NCI-H526 (cell line): ENCODE results near the gene TMEM44.
"Not testable (repeated sequence)": the region's sequence is repeated elsewhere in the genome, so short reads cannot be mapped to it uniquely, and the experiment has no call there.

Experiments
- DNase-seq, 2 experiments: peaks; one replicate each; lab custom pipeline; 2025; lab: John Stamatoyannopoulos, UW

The TMEM44 gene

DNA sequence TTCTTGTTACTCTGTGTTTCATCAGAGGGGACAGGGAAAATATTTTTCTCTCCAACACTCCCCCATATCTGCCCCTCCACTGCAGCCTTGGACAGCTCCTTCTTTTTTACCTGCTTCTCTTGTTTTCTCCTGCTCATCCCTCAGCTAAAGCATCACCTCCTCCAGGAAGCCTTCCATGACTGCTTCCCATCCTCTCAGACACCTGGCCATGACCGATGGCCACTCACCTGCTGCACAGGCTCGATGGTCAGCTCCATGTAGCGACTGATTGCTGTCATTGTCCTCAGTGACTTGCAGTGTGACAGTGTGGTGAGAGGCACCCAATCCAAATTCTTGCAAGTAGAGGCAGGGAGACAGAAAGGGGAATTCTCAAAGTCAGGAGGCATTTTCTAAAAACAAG, 22.5 kb downstream of the TMEM44 start:
- no peak for DNase-seq

DNA sequence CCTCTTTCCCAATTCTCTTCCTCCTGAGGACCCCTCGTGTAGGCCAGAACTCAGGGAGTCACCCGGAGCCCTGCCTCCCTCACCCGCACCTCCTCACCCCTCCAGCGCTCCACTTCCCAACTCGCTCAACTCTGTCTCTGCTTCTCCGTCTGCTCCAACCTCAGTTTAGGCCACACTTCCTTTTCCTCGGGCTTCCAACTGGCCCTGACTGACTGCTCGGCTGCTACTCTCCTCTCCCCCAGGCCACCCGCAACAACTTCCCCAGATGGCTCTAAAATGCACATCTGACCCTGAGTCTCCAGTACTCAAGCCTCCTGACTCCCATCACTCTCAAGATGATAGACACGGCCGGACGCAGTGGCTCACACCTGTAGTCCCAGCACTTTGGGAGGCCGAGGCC, 23.6 kb downstream of the TMEM44 start:
- no peak for DNase-seq

DNA sequence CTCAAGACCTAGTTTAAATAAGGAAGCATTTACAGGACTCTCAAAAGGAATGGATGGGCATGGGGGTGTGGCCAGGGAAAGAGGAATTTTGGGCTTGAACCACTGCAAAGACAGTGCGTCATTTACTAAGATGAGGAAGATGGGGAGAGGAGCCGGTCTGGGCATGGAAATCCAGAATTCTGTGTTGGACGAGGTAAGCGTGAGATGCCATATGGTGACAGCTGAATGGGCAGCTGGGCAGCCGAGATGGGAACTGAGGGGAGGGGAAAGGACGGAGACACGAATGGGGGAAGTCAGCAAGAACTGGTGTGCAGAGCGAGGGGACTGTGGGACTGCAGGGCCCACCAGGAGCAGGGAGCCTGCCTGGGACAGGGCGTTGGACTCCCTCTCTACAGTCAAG, 24.2 kb downstream of the TMEM44 start:
- DNase-seq = no peak

DNA sequence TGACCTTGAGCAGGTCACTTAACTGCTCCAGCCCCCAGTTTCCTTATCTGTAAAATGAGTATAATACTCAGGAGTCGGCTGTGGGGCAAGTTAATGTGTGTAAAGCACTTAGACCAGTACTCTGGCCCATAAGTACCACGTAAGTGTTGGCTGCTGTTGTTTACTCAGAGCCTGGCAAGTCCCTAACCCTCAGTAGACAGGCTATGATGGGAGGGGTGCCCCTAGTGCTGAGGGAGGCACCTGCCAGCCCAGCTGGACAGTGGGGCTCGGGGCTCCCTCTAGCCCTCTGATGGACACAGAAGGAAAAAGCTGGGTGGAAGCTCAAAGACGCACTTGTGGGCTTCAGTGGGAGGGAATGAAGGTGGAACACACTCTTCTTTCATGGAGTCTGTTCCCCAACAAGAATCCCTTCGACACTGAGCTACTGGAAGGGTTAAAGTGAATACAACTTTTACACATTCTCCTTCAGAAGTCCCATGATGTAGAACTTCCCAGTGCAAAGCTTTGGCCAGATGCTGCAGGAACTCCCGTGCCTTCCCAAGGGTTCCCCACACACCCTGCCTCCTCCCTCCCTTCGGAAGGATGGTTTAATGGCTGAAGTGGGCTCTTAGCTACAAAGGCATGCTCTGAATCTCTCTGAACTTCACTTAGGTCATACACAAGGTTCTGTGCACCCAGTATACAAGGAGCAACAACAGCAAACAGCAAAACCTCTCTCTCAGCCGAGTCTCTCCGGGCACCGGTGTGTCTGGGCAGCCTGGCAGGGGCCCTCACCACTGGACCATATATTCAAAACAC, 25.4 kb downstream of the TMEM44 start:
- no peak for DNase-seq

DNA sequence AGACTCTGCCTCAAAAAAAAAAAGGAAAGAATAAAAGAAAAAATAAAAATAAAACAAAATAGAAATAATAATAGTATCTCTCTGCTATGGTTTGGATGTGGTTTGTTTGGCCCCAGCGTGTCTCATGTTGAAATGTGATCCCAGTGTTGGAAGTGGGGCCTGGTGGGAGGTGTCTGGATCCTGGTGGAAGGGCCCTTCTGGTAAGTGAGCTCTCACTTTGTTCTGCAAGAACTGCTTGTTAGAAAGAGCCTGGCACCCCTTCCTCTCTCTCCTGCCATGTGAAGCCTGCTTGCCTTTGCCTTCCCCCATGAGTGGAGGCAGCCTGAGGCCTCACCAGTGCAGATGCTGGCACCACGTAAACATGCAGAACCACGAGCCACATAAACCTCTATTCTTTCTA, 26.3 kb downstream of the TMEM44 start:
- DNase-seq = no peak

DNA sequence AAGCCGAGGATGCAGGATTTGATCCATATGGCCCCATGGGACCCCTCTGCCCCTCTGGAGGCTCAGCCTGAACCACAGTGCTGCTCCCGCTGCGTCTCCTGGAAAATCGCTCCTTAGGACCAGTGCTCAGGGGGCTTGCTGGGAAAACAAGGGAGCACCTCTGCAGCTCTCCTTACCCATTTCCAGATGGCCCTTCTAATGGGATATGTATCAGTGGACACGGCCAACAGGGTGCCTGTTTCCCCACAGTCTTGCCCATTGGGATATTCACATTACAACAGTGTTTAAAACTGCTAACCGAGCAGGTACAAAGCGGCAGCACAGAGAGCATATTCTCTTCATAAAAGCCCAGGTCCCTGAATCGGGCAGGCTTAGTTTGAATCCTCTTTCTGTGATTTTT, 27.1 kb downstream of the TMEM44 start:
- no peak for DNase-seq

DNA sequence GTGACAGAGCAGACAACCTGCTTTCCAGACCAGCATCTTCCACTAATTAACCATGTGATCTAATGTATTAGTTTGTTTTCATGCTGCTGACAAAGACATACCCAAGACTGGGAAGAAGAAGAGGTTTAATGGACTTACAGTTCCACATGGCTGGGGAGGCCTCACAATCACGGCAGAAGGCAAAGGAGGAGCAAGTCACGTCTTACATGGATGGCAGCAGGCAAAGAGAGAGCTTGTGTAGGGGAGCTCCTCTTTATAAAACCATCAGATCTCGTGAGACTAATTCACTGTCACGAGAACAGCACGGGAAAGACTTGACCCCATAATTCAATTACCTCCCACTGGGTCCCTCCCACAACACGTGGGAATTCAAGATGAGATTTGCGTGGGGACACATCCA, 27.9 kb downstream of the TMEM44 start:
- DNase-seq = not testable (repeated sequence)

DNA sequence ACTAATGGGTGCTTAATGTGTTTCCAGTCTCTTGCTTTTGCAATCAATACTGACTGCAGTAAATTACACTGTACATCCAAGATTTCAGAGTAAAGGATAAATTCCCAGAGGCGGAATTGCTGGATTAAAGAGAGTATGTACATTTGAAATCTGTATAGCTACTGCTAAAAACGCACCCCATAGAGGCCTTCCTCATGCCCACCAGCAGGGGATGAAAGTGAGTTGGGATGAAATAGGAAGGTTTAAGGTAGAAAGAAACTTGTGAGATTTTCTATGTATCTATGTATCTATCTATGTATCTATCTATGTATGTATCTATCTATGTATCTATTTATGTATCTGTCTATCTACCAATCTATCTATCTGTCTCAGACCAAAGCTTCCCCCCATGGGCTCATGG, 28.4 kb downstream of the TMEM44 start:
- no peak for DNase-seq

DNA sequence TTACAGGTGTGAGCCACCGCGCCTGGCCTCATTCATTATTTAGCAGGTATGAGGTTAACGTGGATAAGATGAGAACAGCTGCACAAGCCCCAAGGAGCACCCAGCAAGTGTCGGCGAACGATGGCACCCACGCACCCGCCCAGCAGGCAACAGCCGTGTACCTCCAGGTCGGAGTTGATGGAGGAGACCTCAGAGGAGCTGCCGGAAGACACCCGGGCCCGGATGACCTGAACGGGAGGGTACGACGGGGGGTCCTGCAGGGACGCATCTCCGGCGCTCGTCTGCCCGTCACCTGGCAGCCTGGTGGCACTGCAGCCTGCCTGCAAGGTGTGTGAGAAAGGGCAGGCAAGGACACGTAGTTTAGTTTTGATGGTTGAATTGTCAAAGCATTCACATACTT, 29.1 kb downstream of the TMEM44 start:
- no peak for DNase-seq

DNA sequence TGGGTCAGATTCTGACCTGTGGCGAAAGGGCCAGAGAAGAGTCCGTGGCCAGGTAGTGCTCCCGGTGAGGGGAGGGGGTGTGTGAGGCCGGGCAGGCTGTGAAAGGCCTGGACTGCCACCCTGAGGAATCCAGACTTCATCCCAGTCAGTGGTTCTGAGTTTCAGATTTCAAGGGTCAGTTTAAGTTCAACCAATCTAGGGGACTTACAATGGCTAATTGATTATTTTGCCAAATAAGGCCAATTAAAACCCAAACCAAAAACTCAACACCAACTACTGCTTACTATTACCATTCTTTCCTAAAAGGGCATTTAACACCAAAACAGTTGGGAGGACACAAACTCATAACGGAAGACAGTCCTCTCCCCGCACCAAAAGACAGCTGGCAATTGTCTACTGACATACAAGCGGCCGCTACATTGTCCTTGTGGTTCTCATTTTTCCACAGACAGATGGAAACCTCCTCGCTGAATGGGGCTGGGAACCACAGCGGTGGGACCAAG, 30.5 kb downstream of the TMEM44 start:
- DNase-seq = no peak

DNA sequence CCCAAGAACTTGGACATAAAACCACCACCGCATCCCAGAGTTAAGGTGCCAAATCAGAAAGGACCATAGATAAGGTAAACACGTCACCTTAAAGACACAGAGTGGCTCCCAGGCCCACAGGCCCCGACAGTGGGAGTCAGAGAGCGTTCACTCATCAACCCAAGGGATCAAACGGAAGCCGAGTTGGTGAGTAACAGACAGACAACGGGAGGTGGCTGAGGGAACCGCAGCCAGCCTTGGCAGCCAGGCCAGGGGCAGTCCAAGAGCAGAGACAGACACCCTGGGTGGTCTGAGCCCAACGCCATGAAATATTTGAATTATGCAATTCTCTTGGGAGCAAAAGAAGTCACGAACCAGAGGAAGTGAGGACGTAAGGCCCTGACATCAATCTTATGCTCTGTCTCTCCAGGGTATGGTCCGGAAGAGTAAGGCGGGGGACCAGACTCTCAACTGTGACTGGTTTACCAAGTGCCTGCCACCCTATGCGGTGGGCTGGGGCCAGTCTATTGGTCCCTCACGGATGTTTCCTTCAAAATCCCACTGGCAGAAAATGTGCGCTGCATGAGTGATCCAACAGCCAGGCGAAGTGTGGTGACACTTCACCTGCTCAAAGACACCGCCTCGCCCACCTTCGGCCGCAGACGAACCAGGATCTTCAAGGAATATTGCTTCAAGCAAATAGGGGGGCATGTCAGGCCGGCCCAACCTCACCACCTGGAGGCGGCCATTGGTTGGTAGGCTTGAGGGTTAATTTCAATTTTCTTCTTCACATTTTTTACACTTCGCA, 34.3 kb downstream of the TMEM44 start:
- DNase-seq = no peak

DNA sequence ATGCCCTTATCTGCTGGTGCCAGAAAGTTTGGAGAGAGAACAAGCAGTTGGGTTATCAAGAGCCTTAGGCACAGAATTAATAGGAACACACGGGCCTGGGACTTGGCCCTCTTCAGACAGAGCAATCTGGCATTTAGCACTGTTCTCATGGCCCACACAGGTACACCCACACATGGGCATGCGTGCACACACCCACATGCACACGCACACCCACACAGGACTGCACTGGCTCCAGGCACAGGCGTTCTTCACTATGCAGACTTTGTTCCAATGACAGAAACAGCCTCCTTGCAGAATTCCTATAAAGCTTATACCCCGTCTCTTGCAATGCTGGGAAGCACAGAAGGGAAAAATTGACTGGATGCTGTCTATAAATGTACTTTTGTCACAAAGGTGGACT, 36.3 kb downstream of the TMEM44 start:
- no peak for DNase-seq

DNA sequence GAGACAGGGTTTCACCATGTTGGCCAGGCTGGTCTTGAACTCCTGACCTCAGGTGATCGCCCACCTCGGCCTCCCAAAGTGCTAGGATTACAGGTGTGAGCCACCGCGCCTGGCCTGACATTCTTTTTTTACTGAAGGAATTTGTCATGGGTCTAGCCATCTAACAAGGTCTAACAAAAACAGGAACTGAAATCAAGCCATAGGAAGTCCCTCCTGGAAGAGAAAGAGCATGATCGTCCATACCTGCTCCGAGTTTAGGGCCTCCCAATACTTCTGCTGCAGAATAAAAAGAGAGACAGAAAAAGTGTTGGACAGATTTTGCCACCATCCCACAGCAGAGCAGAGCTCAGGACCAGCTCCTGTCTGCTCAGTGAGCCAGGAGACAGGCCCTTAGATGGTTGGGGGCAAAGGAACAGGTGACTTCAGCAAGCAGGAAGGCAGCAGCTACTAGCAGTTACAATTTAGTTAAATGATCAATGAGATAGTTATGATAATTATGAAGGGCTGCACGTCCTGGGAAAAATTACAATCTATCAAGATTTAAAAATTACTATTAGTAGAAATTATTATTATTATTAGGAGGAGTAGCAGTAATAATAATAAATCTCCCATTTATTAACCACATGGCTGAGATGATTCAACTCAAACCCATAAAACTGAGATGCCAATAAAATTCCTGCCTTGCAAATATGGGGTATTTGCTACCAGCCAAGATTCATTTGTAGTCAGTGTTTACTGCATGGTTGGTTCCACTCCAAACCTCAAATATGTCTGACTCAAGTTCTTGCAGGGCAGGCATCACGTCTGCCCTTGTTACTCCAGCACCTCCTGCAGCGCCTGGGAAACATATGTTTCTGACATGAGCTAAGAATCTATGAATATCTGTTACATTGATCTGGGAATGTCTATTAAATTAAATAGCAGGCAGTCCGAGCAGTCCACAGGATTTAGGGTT, 40.1 kb downstream of the TMEM44 start:
- DNase-seq = no peak

DNA sequence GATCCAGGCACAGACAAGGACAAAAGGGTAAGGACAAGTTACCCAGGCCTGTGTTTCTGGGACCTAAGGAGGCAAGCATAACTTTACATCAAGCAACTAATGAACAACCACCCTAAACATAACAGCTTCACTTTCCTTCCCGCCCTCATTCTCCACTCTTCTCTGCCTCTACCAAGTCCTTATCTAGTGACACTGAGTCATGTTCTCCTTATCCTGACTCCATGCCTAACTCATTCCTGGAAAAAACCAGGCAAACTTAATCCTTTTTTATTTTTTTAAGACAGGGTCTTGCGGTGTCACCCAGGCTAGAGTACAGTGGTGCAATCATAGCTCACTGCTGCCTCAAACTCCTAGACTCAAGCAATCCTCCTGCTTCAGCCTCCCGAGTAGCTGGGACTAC, 44.5 kb downstream of the TMEM44 start:
- DNase-seq = no peak

DNA sequence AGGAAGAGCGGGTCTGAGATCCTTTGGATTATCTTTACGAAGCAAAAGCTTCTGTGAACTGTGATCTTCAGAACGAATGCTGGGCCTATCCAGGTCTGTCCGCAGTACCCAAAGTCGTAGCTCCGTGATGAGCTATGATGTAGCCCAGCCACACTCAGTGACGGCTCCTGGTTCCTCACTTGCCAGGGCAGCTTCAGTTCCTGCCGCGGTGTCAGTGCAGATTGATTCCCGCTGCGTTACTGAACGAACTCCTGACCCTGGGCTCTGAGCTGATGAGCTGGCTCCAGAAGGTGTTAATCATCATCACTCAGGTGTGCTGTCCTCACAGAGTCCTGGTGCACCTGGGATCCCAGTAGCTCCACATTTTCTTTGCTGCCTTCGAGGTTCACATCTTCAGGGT, 45.0 kb downstream of the TMEM44 start:
- DNase-seq = no peak

DNA sequence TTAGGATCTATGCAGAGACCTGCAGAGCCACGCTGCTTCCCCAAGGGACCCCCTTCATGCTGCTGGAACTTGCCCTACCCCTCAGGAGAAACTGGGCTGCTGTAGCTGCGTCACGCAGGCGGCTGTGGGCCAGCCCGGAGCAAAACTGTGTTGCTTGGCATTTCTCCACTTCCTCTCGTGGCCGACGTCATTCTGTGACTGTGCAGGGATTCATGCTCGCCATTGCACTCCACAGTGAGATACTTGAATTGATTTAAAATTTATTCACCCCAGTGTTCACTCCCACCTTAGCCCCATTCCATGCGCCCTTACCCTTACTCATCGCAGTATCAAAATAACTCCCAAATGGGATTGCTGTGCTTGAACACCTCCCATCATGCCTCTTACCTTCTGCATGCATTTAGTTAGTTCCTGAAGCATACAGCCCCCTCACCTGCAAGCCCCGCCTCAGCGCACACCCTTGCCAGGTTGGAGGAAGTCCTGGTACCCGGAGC, 45.7 kb downstream of the TMEM44 start:
- DNase-seq = no peak

DNA sequence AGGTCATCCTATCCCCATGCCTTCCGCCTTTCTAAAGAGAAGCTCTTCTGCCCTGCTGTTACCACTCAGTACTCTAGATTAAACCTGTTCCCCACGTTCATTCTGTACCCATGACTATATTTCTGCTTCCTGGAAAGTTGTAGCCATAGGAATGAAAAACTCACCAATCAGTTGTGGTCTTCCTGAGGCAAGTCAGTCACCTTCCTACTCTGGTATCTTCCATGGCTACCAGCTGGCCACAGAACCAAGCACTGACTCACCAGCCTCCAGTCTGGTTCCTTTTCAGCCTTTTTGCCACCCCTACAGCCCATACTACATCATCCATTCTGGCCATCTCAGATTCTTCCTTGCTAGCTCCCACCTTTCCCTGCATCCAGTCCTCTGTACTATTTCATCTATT, 46.4 kb downstream of the TMEM44 start:
- DNase-seq = no peak

DNA sequence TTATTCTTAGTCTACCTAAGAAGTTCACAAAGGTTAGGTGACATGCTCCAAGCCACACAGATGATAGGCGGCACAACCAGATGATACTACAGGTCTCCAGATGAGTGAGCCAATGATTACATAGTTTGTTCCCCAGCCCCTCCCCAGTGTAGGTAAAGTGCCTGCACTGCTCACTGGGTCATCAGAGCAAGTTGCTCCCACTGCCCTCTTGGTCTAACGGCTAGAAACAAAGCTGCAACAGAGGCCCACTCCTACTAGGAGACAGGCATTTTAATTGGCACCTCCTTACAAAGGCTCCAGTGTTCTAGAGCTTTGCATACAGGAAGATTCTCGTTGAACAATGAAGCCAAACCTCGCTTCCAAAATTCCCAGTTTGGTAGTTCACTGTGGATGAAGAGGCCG, 47.3 kb downstream of the TMEM44 start:
- DNase-seq = peak; percentile 76 to 79

DNA sequence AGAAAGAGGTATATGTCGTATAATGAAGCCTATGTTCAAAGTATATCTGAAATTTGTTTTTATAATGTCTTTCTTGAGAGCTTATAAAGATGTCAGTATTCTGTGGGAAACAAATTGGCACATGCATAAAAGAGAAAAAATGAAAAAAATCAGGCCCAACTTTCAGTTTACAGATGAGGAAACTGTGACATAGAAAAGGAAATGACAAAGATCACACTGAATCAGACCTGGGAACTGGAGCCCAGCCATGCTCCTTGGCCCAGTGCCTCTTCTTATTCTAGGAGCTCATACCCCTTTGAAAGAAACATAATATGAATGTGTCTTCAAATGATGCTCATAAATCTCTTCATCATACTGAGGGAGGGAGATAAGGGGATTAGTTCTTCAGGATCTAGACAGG, 48.4 kb downstream of the TMEM44 start:
- no peak for DNase-seq

DNA sequence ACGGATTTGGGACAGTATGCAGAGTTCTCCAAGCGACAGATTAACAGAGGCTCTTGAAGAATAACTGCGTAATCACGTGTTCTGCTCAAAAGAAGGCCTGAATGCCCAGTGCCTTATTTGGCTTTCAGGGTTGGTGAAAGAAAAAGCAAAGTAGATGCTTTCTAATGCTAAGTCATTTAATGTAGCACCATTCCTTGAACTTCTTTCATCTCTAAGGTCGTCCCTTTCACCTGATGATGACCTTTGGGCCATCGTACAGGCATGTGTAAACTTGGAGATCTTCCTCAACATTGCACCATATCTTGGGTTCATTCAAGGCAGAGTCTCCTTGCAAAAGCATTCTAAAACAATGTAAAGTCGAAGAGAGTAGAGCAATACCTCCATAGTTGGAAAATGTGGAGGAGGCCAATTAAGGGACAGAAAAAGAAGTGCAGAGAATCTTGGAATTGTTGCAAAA, 48.9 kb downstream of the TMEM44 start:
- DNase-seq = no peak

DNA sequence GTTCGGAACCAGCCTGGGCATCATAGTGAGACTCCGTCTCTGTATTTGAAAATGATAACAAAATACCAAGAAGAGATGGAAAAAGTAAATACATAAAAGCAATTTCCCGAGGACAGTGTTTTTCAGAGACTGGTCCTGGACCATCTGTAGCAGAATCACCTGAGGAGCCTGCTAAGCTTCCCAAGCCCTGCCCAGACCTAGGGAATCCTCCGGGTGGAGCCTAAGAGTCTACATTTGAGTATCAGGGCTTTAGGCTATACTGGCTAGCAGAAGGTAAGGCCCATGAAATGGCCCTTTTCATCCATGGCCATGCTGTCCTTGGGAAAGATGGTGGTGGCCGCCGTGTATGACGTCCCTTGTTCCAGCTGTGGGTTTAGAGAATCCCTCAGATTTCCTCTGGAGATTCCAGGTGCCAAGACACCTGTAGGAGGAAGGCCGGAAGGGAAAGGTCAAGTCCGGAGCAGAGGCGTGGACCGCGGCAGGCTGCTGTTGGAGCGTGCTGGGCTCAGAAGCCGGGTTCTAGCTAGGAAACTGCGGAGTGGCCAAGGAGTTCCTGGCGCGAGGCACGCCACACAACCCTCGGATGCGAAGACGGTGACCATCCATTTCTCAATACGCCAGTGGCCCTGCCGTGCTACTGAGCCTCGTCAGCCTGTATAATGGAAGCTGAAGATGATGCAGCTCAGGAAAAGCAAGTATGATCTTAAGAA, 50.9 kb downstream of the TMEM44 start:
- peak in 1 of 2 experiments; percentile 13 for DNase-seq
